ENCODE measurements around the gene ZNF648.
A peak's percentile ranks its signal among the peaks of the same experiment; 100 is the strongest.
"Not testable (repeated sequence)": the region's sequence is repeated elsewhere in the genome, so short reads cannot be mapped to it uniquely, and the experiment has no call there.

ZNF648 gene, protein sequence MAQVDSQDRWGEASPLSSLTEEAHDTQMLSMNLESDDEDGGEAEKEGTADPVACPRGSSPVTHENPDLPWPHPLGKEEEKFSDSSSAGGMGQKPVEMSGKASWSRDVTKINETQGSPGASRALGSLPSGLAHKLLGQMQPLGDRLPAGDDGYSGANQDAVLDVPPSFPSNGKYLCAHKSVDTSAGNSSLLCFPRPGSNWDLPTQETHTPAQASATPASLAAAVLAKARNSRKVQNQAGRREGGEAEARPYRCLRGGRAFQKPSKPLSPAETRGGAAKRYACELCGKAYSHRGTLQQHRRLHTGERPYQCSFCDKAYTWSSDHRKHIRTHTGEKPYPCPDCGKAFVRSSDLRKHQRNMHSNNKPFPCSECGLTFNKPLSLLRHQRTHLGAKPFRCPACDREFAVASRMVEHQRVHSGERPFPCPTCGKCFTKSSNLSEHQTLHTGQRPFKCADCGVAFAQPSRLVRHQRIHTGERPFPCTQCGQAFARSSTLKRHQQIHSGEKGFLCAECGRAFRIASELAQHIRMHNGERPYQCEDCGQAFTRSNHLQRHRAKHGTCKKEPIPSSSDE

DNA sequence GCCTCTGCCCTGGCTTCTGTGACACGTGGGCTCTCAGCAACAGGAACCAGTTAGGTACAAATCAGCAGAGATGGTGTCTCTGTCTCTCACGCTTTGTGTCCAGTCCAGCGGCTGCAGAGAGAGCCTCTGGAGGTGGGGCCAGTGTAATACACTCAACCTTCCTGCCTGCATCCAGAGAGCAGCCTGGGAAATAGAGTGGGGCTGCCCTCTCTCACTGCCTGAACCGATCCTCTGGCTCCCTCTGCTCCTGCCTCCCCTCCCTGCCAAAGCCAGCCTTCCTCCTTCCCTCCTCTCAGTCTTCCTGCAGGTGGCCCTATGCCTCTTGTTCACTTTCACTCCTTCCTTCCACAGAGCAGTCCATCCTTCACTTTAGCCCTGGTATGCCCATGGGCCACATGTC lies at the start of gene ZNF648:
Gene ZNF648 (minus strand): TSS at position 119 of the 400 bp plus-strand sequence. CDS start 3,702 bp downstream, outside the sequence.
- no peak for DNase-seq (ENCODE audit: low spot score)

DNA sequence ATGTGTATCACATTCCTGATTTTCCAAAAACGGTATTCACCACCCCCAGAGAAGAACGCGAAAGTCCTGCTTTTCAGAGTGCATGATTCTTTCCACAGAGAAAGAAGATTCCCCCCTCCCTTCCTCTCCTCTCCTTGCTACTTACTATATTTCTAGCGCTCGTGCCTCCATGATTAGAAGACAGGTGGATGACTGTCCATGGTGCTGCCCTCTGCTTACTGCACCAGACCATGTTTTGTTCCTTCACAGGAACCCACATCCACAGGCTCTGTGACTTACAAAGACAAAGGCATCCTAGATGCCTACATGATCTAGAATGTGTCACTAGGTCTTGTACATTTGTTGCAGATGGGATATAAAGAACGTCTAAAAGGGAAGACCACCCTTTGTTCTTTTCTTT lies 49.1 kb upstream of the ZNF648 start:
- no peak for DNase-seq (ENCODE audit: low spot score)

DNA sequence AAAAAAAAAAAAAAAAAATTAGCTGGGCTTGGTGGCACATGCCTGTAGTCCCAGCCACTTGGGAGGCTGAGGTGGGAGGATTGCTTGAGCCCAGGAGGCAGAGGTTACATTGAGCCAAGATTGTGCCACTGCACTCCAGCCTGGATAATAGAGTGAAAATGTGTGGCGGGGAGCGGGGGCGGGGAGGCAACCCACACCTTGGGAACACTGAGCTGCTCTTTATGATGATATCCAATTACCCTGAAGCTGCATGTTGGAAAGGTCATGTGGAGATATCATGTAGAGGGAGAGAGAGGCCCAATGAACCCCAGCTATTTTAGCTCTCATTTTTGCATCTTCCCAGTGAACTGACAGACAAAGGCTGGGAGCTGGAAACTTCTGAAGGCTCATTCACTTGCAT lies 48.3 kb upstream of the ZNF648 start:
- no peak for DNase-seq (ENCODE audit: low spot score)

DNA sequence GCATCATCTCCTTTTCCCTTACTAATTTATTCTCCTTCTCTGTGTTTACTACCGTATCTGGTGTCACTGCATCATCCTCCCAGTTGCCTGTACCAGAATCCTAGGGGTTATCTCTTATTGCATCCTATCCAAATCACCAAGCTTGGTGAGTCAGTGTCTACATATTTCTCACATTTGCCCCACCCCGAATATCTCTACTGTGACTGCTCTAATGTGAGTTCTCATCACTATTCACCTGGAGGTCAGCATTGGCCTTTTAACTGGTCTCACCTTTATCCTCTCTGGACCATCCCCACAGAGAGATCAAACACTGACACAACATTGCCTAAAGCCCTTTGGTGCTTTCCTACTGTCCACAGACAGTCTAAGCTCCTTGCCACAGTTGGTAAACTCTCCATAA lies 45.7 kb upstream of the ZNF648 start:
- DNase-seq (ENCODE audit: low spot score) = no peak

DNA sequence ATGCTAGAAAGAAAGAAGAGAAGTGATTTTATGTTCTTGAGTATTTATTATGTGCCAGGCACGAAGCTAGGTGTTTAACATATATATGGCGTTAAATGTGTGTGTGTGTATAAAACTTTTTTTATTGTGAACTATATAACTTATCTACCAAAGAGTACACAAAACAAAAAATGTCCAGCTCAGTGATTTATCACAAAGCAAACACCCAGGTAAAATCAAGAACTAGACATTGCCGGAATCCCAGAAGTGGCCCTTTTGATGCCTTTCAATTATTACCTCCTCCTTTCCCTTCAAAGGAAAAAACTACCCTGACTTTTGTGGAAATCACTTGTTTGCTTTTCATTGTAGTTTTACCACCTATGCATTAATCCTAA lies 40.5 kb upstream of the ZNF648 start:
- DNase-seq (ENCODE audit: low spot score) = no peak

DNA sequence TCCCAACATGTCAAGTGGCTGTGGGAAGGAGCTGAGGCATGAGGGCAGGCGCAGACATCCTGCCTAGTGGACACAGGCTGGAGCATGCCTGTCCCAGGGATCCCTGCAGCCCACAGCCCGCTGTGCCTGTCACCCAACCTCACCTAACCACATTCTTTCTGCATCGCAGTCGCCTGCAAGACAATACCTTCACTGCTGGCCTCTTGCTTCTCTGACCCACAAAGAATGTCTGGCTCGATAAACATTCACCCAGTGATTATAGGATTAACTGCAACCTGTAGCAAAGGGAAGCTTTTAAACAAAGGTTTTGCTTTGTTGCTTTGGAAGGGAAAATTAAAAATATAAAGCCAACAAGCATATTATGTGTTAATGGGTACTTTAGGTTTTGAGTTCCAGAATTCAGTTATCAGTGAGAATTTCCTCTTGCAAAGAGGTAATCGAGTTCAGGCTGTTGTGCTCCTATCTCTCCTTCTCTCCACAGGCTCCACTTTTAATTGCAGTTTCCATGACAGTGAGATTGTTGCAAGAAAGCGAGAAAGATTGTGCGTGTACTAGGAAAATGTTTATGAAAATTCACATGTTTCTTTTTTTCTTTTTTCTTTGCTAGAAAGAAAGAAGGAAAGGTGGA lies 40.0 kb upstream of the ZNF648 start:
- DNase-seq (ENCODE audit: low spot score) = no peak

DNA sequence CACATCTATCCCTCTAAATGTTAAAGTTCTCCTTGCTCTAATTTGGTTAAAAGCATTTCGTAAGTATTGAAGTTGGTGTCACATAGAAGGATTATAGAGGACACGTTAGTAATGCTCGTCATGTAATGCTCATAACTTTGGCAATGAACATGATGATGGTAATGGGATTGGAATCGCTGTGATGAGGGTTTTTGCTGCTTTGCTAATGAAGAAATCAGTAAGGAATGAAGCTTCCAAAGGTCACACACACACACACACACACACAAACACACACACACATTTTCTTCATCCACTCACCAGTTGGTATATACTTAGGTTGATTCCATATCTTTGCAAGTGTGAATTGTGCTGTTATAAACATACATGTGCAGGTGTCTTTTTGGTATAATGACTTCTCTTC lies 36.8 kb upstream of the ZNF648 start:
- no peak for DNase-seq (ENCODE audit: low spot score)

DNA sequence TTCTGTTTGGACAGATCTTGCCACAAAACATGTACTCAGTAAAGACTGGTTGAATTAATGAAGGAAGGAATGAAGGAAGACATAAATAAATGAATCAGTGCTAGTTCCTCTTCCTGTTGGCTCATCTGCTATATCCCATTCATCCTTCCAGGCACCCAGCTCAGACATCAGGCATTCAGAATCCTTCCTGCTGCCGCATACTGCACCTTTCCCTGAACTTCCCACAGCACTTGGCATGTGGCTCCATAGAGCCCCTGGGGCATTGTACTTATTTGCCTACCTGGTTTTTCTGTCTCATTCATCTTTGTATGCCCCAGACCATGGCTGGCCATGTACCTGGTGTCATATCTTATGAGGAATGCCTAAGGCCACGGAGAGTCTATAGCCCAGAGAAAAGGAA lies 34.4 kb upstream of the ZNF648 start:
- no peak for DNase-seq (ENCODE audit: low spot score)

DNA sequence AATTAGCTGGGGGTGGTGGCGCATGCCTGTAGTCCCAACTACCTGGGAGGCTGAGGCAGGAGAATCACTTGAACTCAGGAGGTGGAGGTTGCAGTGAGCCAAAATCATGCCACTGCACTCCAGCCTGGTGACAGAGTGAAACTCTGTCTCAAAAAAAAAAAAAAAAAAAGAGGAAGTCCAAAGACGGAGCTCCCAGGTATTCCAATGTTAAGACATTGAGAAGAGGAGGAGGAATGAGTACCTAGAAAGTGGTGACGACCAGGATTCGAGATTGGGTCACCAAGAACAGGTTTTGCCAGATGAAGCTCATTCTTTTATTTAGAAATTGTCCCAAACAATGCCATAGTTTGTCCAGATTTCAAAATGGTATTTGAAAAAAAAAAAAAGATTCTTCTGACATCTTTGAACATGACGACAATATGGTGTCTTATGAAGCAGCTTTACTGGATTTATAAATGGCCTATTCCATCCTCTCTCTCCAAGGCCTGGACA lies 33.0 kb upstream of the ZNF648 start:
- DNase-seq (ENCODE audit: low spot score) = not testable (repeated sequence)

DNA sequence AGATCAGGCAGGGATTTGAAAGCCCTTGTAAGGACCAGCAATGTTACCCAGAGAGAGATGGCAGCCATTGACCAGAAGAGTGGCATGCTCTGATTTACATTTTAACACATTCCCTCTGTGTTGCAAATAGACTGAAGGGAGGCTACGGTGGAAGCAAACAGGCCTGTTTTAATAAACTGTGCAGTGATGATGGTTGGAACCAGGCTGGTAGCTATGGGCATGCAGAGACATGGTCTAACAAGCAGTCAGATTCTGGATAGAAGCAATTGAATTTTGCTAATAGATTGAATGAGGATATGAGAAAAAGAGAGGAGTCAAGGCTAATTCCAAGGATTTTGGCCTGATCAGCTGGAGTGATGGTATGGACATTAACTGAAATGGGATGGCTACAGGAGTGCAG lies 32.3 kb upstream of the ZNF648 start:
- DNase-seq (ENCODE audit: low spot score) = no peak

DNA sequence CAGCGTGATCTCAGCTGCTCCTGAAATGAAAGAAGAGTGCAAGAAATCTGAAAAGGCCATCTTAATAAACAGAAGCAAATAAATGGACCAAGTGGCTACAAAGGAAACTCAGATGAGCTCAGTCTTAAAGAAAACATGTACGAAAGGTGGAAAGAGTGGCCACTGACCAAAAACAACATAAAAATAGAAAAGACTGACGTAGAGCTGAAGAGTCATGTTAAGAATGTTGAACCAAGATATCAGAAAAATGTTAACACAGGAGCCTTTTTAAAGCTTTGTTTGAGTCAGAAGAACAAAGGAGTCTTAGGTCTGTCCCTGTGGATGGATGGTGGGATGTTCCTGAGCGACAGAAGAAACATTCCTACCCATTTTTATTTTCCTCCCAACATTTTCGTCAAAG lies 30.8 kb upstream of the ZNF648 start:
- DNase-seq (ENCODE audit: low spot score) = no peak

DNA sequence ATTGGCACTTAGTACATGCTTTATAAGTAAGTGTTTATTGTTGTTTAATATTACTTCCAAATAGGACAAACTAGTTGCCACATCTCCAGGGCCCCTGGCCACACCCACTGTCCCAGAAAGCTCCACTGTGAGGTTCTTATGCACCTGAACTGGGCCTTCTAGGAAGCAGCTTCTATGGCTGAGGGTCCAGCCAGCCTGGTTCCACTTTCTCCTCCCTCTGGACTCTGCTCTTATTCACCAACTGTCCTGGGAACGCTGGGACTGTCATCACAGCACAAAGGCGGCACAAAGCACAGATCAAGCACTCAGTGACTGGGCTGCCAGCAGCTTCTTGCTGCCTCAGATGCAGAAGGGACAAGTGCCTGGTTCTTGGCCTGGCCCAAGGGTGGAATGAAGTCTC lies 29.6 kb upstream of the ZNF648 start:
- DNase-seq (ENCODE audit: low spot score) = no peak

DNA sequence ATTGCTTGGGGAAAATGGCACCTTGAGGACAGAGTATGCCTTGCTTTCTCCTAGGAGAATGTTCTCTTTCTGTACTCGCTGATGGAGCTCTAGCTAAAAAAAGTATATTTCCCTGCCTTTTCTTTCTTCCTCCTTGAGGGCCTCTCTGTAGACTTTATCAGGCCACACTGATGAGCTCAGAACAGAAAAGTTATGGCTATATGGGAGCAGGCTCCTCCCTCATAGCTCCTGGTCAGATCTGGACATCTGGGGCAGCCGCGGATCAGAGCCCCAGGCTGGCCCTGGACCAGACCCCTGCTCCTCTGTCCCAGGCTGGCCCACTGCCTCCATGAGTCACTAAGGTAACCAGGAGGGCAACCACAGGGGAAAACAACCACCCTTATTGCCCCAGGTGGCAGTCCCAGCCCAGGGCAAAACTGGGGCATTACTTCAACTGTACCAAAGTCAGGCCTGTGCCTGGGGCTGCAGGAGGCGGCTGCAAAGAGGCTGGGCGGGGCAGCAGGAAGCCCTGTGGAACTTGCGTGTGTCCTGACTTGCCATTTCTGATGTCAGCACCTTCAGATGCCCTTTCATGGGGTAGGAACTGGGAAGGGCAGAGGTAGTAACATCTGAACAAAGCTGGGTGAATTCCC lies 26.3 kb upstream of the ZNF648 start:
- DNase-seq (ENCODE audit: low spot score) = no peak

DNA sequence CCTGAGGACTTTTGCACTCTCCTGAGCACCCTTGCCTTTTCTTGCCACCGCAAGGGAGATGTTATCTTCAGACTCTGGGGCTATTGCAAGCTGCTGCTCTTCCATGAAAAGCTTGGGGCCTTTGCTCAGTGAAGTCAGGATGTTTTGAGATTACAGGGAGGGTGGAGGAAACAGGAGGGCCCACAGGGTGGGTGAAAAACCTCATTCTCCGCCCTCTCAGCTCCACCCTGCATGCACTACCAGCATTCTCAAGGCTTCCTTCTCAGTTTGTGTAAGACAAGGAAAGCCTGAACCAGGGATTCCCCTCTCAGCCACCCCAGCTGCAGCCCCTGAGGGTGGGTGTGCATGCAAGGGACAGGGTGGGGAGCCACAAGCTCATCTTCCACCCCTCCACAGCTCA lies 25.8 kb upstream of the ZNF648 start:
- DNase-seq (ENCODE audit: low spot score) = no peak

DNA sequence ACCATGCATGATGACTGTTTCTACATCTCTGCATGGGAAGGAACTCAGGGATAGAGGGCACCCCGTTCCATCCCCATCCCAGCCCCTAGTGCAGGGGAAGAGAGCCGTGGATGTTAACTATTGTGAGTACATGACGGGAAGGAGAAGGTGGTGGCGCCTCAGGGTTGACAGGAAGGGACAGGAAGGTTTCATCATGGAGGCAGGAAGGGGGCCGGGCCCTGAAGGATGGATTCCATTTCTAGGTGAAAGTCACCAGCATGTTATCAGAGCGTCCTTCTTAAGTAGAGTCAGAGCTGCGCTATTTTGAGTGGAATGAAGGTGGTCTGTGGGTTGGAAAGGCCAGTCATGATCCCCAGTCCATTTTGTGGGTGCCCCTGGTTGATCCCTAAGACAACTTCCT lies 25.1 kb upstream of the ZNF648 start:
- DNase-seq (ENCODE audit: low spot score) = no peak

DNA sequence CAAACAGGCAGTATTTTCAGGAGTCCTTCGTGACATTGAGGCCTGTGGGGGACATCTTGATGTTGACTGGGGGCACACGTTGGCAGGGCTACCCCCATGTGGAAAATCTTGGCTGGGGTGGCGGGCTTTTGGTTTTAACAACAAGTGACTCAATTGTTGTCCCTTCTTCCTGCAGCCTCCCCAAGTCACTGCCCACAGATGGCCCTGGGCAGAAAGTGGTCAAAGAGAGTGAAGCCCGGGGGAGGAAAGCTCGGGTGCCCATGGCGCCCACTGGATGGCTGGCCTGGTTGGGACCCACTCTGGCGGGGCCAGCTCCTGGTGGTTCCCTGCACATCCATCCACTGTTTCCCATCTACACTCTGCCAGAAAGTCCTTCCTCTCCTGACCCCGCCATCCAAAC lies 24.6 kb upstream of the ZNF648 start:
- DNase-seq (ENCODE audit: low spot score) = no peak

DNA sequence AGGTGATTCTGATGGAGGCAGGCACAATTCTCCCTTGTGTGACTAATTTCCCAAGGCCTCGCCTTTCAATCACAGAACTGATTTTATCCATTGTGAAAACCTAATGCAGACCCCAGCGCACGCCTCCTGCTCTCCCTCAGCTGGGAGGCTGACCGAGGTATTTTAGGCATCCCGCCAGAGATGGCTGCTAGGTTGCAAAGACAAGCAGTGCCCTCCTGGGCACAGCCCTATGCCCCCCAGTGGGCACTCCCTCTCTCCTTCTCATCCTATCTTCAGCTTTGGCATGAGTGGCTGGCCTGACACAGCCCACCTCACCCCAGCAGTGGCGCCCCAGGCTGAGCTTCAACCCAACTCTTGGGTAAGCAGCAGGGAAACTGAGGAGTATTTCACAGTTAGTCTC lies 24.2 kb upstream of the ZNF648 start:
- DNase-seq (ENCODE audit: low spot score) = no peak

DNA sequence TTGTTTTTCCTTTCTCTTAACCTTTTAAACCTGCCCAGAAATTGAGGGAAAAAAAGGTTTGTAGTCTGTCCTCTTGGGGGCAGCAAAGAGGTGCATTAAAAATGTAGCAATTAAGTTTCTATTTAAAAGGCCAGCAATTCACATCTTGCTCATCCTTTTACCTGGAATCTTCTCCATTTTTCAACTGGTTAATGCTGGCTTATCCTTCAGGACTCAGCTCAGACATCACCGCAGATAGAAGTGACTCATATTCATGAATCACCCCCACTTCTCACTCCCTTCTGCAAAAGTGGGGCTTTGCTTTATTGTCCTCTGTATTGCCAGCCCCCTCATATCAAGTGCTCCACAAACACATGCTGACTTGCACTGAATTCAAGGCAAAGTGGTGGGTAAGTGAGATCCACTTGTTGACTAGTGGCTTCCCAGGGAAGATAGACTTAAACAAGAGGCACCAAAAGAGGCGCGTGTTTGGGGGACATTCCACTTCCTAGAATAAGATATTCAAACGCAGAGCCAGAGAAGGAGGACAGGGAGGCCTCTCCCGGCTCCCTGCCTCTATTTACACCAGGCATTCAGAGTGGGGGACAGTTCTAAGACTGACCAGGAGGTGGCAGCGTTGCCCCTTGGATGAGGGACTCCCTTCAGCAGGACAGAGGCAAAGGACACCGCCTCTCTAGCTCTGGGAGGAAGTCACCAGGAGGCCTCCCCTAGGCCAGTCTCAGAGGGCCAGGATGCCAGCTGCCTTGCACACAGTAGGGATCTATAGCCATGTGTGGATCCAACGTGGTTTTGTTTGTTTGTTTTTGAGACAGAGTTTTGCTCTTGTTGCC lies 23.2 kb upstream of the ZNF648 start:
- DNase-seq (ENCODE audit: low spot score) = peak; percentile 89

DNA sequence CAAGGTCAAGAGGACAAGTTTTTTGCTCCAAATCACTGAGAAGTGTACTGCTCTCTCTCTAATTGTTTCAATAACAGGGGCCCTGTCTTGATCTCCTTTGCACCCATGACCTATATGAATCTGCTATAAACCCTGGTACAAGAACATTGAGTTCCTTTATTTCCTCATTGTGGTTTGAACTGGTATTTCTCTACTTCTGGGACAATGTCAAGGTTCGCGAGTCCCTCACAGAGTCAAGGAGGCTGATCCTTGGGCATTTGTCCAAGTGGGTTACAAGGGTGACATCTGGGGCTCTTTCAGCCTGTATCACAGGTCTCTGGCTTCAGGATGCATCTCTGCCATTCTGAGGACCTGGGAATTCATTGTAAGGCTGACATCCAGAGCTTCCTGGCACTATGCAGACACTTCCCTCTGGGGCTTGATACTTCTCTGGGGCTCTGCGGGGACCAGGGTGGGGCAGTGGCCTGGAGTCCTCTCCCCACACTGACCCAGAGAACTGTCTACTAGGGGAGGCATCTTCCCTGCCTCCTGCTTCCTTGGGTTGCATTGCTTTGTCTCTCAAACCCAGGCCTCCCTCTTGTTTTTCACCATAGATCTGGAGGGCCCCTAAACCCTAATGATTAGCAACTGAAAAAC lies 22.5 kb upstream of the ZNF648 start:
- DNase-seq (ENCODE audit: low spot score) = no peak

DNA sequence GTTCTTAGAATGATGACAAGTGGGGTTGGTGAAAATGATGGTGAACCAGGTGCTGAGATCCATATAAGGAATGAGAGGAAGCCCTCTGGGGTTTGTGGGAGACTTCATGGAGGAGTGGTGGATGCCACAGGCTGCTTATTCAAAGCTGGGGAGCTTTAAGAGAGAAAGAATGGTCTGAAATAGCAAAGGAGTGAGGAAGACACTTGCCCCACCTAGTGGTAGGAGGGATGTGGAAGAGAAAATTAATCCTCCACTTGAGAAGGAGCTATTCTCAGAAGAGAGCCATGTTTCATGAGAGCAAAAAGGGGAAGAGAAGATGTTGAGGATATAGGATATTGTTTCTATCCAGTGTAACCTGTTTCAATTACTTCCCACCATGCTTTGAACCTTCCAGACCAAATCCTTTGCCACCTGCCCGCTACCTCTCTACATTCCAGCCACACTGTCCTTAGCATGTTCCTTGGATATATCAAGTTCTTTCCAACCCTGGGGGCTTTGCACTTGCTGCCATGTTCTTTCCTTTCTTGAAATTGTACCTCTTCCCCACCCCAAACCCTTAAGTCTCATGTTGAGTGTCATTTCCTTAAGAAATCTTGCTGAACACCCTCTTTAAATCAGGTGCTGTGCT lies 19.6 kb upstream of the ZNF648 start:
- peak; percentile 60 for DNase-seq (ENCODE audit: low spot score)

DNA sequence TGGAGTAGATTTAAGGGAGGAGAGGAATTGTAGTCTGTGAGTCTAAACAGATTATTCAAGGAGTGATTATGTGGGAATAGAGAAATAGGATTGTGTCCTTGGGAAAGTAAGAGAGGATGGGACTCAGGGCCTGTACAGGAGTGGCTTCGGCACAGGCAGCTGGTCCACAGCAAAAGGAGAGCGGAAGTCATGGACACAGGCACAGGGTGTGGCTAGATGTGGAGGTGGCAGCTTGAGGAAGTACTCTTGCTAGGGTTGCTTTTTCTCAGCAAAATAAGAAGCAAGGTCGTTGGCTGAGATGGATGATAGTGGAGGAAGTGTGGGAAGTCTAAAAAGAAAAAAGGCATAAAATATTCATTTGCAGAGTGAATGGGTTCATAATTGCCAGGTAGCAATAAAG lies 18.5 kb upstream of the ZNF648 start:
- no peak for DNase-seq (ENCODE audit: low spot score)

All from AG20443 (cell line).